Gastroesophageal sphincter (tissue), 3 donors: Measurements from ENCODE around the gene MAN1C1.

Experiments
- CTCF ChIP-seq, 4 experiments: fragments of 200-600 bp in 2 of 4; fragments of 450-650 bp in 2 of 4; sonication (generic) in 1 of 4; IDR thresholded peaks; one replicate each; pipeline ENCODE4 v1.5.1; 2017 to 2019; ENCODE audit warnings: antibody characterized with exemption in 4 of 4, mild to moderate bottlenecking in 2 of 4, moderate library complexity in 2 of 4
- EP300 ChIP-seq: sonication (generic); formaldehyde crosslinking; IDR thresholded peaks from one replicate; pipeline ENCODE4 v1.6.1; 2017; ENCODE audit warnings: antibody characterized with exemption, mild to moderate bottlenecking
- POLR2A ChIP-seq, 2 donors: fragments of 450-650 bp; IDR thresholded peaks; one replicate each; pipeline ENCODE4 v1.6.1; 2017; ENCODE audit warnings: antibody characterized with exemption in 2 of 2, mild to moderate bottlenecking in 2 of 2, moderate library complexity in 1 of 2
- POLR2AphosphoS5 ChIP-seq: sonication (generic); formaldehyde crosslinking; IDR thresholded peaks from one replicate; pipeline ENCODE4 v1.6.1; 2017; ENCODE audit warnings: antibody characterized with exemption

GRCh38 chr1:25786887-25787759 lies 170.5 kb downstream of the MAN1C1 start:
- TF ChIP-seq POLR2A (IDR thresholded peaks at IDR 0.05) (no peak), EP300 (no peak), CTCF (IDR thresholded peaks at IDR 0.05) (no peak), POLR2AphosphoS5 (no peak)
